ENCODE measurements around the gene HIVEP3.

DNA sequence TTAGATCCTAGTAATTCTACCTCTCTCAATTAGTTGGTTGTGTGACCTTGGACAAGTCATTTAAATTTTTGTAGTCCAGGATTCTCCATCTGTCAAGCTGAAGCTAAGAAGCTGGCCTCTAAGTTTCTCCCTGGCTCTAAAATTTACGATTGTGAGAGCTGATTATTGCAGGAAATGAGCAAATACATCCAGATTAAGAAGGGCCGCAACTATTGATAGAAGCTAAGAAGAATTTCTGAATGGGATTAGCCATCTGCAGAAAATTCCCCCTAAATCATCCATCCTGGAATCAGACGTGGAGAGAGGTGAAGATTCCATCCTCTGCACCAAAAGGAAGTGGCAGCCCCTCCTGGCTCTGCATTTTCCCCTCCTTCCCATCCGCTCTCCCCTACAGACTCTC lies 55.0 kb downstream of the HIVEP3 start:
- TF ChIP-seq, protein P1, sequence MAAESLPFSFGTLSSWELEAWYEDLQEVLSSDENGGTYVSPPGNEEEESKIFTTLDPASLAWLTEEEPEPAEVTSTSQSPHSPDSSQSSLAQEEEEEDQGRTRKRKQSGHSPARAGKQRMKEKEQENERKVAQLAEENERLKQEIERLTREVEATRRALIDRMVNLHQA (CRISPR knock-in tag; IDR thresholded peaks at IDR 0.05) = no peak
- TF ChIP-seq FOXM1 (CRISPR knock-in tag; IDR thresholded peaks at IDR 0.05) (no peak), NFE2L1 (CRISPR knock-in tag; IDR thresholded peaks at IDR 0.05; ENCODE audit: borderline replicate concordance) (no peak), PRPF4 (IDR thresholded peaks at IDR 0.05; ENCODE audit: low read depth, low read length, poor library complexity, severe bottlenecking) (no peak), ZNF883 (CRISPR knock-in tag; IDR thresholded peaks at IDR 0.05; ENCODE audit: not compliant biosample characterization) (no peak), MYNN (CRISPR knock-in tag; IDR thresholded peaks at IDR 0.05; ENCODE audit: low read depth) (no peak), NR2C2 (CRISPR knock-in tag; IDR thresholded peaks at IDR 0.05; ENCODE audit: borderline replicate concordance) (no peak), EP300 (IDR thresholded peaks at IDR 0.05; ENCODE audit: low read depth in 2 of 2, low read length in 2 of 2) (no peak), EP300 (CRISPR knock-in tag; IDR thresholded peaks at IDR 0.05; ENCODE audit: borderline replicate concordance) (no peak), TCF7 (IDR thresholded peaks at IDR 0.05; ENCODE audit: low read depth) (no peak)
- TF ChIP-seq, protein P2, sequence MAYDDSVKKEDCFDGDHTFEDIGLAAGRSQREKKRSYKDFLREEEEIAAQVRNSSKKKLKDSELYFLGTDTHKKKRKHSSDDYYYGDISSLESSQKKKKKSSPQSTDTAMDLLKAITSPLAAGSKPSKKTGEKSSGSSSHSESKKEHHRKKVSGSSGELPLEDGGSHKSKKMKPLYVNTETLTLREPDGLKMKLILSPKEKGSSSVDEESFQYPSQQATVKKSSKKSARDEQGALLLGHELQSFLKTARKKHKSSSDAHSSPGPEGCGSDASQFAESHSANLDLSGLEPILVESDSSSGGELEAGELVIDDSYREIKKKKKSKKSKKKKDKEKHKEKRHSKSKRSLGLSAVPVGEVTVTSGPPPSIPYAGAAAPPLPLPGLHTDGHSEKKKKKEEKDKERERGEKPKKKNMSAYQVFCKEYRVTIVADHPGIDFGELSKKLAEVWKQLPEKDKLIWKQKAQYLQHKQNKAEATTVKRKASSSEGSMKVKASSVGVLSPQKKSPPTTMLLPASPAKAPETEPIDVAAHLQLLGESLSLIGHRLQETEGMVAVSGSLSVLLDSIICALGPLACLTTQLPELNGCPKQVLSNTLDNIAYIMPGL (CRISPR knock-in tag; IDR thresholded peaks at IDR 0.05; ENCODE audit: borderline replicate concordance in 1 of 2, low read depth in 1 of 2) = no peak
- TF ChIP-seq, protein P3, sequence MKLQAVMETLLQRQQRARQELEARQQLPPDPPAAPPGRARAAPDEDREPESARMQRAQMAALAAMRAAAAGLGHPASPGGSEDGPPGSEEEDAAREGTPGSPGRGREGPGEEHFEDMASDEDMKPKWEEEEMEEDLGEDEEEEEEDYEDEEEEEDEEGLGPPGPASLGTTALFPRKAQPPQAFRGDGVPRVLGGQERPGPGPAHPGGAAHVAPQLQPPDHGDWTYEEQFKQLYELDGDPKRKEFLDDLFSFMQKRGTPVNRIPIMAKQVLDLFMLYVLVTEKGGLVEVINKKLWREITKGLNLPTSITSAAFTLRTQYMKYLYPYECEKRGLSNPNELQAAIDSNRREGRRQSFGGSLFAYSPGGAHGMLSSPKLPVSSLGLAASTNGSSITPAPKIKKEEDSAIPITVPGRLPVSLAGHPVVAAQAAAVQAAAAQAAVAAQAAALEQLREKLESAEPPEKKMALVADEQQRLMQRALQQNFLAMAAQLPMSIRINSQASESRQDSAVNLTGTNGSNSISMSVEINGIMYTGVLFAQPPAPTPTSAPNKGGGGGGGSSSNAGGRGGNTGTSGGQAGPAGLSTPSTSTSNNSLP (IDR thresholded peaks at IDR 0.05; ENCODE audit: low read depth, low read length) = no peak
- TF ChIP-seq, protein P4, sequence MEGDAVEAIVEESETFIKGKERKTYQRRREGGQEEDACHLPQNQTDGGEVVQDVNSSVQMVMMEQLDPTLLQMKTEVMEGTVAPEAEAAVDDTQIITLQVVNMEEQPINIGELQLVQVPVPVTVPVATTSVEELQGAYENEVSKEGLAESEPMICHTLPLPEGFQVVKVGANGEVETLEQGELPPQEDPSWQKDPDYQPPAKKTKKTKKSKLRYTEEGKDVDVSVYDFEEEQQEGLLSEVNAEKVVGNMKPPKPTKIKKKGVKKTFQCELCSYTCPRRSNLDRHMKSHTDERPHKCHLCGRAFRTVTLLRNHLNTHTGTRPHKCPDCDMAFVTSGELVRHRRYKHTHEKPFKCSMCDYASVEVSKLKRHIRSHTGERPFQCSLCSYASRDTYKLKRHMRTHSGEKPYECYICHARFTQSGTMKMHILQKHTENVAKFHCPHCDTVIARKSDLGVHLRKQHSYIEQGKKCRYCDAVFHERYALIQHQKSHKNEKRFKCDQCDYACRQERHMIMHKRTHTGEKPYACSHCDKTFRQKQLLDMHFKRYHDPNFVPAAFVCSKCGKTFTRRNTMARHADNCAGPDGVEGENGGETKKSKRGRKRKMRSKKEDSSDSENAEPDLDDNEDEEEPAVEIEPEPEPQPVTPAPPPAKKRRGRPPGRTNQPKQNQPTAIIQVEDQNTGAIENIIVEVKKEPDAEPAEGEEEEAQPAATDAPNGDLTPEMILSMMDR (CRISPR knock-in tag; IDR thresholded peaks at IDR 0.05) = no peak

All from HepG2 (cell line).